Large intestine (tissue), 3 donors: ENCODE results near the gene STAP2. TPM values are rescaled to one million over a fixed set of nuclear protein-coding genes. Genes with fewer than 3 reads are reported as not detected.
"Not testable (repeated sequence)": the region's sequence is repeated elsewhere in the genome, so short reads cannot be mapped to it uniquely, and the experiment has no call there.

Source experiments
- DNase-seq, 2 donors: peaks; one replicate each; pipeline versions ENCODE4 v3.0.0 to v3.0.0-alpha.2; 2013
- H3K27ac ChIP-seq: one replicate; pipeline ENCODE4 v1.5.1; 2013; ENCODE audit warnings: low read length
- H3K27me3 ChIP-seq: 2 replicates; pipeline ENCODE4 v1.6.1; 2013; ENCODE audit warnings: low read length; ENCODE audit not compliant: control insufficient read depth, insufficient read depth
- H3K36me3 ChIP-seq: 2 replicates; pipeline ENCODE4 v1.6.1; 2013; ENCODE audit warnings: low read length; ENCODE audit not compliant: control insufficient read depth, insufficient read depth
- H3K4me1 ChIP-seq: one replicate; pipeline ENCODE4 v1.6.1; 2013; ENCODE audit warnings: low read length; ENCODE audit not compliant: control insufficient read depth, insufficient read depth
- H3K4me3 ChIP-seq: one replicate; pipeline ENCODE4 v1.5.1; 2013; ENCODE audit warnings: low read length
- H3K9me3 ChIP-seq: one replicate; pipeline ENCODE4 v1.6.1; 2013; ENCODE audit warnings: mild to moderate bottlenecking, low read depth, low read length, moderate library complexity; ENCODE audit not compliant: control insufficient read depth
- WGBS: methylation state at CpG from one replicate; pipeline ENCODE4 v1.1.5; 2013; ENCODE audit warnings: low lambda C conversion rate; ENCODE audit not compliant: insufficient coverage; 5-methylcytosine and 5-hydroxymethylcytosine counted together
- polyA plus RNA-seq: library from polyadenylated mRNA; unstranded; fragments of 120-200 nt; gene quantifications from one replicate; pipeline ENCODE4 v1.2.1, GENCODE V29; 2013

STAP2 gene
- polyA plus RNA-seq, 1 donor = 53.6 TPM

DNA sequence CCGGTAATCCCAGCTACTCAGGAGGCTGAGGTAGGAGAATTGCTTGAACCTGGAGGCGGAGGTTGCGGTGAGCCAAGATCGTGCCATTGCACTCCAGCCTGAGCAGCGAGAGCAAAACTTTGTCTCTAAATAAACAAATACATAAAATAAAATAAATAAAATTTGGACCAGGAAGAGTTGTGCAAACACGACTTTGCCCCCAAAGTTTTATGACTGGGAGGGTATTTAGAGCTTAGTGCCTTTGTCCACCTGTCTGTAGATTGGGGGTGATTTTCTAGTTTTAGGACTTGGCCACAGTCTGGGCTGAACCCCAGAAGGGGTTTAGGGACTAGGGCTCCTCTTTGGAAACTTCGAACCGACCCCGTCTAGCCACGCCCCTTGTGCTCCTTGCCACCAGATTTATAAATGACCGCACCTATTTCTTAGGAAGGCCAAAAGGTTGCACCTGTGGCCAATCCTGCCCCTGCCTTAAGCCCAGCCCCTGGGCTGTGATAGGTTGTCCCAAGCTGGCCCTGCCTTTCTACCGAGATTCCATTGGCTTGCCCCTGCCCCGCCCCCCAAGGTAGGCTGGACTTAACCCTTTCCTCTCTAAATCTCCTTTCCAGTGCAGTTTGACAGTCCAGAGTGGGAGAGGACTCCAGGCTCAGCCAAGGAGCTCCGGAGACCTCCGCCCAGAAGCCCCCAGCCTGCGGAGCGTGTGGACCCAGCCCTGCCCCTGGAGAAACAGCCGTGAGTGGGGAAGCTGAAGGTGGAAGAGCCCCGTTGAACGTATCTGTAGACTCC is 54.3 kb downstream of the STAP2 start:
- WGBS = no CpG with 5 or more reads among the region's 20 CpGs
- Histone ChIP-seq H3K27me3 (peaks cover 29% of the 10 kb centered on the region), H3K4me3 (peak overlapping the region; percentile 39), H3K9me3 (no peaks in the 10 kb centered on the region), H3K36me3 (no peaks in the 10 kb centered on the region), H3K27ac (no peak overlapping the region), H3K4me1 (no peaks in the 10 kb centered on the region)
- DNase-seq = peak; percentile 82 to 90

DNA sequence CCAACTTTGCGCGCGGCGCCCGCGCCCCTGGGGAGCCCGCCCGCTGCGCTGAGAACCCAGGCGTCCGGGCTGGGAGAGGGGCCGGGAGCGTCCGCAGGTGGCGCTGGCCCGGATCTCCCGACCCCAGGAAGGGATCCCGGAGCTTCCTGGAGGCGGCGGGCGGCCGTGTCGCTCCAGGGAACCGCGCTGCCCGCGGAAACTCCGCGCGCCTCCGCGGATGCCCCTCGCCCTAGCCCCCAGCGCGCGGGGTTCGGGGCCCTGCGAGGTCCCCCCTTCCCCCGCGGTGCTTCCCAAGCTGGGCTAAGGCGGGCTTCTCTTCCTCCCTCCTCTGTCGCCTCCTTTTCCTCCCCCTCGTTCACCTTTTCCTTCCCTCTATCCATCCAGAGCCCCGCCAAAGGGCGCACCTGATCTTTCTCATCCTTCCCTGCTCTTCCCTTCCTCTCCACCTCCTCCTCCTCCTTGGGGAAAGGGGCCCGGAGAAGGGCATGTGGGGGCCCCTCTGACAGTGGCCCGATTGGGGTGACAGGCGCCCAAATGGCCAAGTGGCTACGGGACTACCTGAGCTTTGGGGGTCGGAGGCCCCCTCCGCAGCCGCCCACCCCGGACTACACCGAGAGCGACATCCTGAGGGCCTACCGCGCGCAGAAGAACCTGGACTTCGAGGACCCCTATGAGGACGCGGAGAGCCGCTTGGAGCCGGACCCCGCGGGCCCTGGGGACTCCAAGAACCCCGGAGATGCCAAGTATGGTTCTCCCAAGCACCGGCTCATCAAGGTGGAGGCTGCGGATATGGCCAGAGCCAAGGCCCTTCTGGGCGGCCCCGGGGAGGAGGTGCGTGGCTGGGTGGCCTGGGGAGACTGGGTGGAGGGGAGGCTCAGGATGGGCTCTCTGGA is 58.9 kb downstream of the STAP2 start:
- no peaks in the 10 kb centered on the region for H3K36me3 ChIP-seq
- H3K27ac ChIP-seq = no peak overlapping the region
- no peak overlapping the region for H3K4me3 ChIP-seq
- WGBS = 0% methylated on average over 3 of the region's 71 CpGs
- no peaks in the 10 kb centered on the region for H3K4me1 ChIP-seq
- no peaks in the 10 kb centered on the region for H3K9me3 ChIP-seq
- DNase-seq = no peak
- peaks cover 52% of the 10 kb centered on the region for H3K27me3 ChIP-seq

DNA sequence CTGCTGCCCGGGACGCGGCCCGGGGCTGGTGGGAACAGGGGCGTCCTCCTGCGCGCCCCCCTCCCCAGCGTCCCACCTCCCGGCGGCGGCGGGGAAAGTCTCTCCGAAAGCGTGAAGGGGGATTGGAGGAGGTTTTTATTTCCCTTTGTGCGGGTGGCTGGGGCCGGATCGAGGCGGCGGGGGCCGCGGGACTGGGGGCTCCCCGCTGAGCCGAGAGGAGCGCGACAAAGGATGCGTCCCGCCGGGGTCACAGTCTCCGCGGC is 59.4 kb downstream of the STAP2 start:
- no CpG with 5 or more reads among the region's 30 CpGs for WGBS
- Histone ChIP-seq H3K27me3 (peaks cover 52% of the 10 kb centered on the region), H3K4me3 (peak overlapping the region; percentile 10)

GRCh38 chr19:4278419-4279266 is 60.0 kb downstream of the STAP2 start, which contains the start of gene SHD:
Gene SHD (plus strand): TSS chr19:4279266. CDS start chr19:4280064, 798 bp downstream.
- H3K4me3 ChIP-seq = peak within 1 kb of the TSS; percentile 10
- DNase-seq = no peak
- peaks cover 52% of the 10 kb centered on the region for H3K27me3 ChIP-seq
- 4% methylated on average over 4 of the region's 44 CpGs for WGBS
- H3K9me3 ChIP-seq = no peaks in the 10 kb centered on the region
- H3K27ac ChIP-seq = no peak within 1 kb of the TSS
- no peaks in the 10 kb centered on the region for H3K36me3 ChIP-seq
- no peaks in the 10 kb centered on the region for H3K4me1 ChIP-seq

More for the DNA sequence above, 59.4 kb downstream of the STAP2 start:
- Histone ChIP-seq H3K36me3 (no peaks in the 10 kb centered on the region), H3K4me1 (no peaks in the 10 kb centered on the region), H3K9me3 (no peaks in the 10 kb centered on the region), H3K27ac (no peak overlapping the region)
- no peak for DNase-seq

GRCh38 chr19:4278010-4278409 is 60.6 kb downstream of the STAP2 start:
- no peak for DNase-seq
- Histone ChIP-seq H3K36me3 (no peaks in the 10 kb centered on the region), H3K9me3 (no peaks in the 10 kb centered on the region), H3K27me3 (peaks cover 51% of the 10 kb centered on the region), H3K4me1 (no peaks in the 10 kb centered on the region), H3K27ac (no peak overlapping the region), H3K4me3 (no peak overlapping the region)
- no CpG with 5 or more reads among the region's 4 CpGs for WGBS

- H3K4me1 ChIP-seq = no peaks in the 10 kb centered on the region
- no peak overlapping the region for H3K27ac ChIP-seq
- no peak for DNase-seq
- no peaks in the 10 kb centered on the region for H3K9me3 ChIP-seq
- H3K36me3 ChIP-seq = no peaks in the 10 kb centered on the region
- H3K27me3 ChIP-seq = peaks cover 47% of the 10 kb centered on the region
- no peak overlapping the region for H3K4me3 ChIP-seq
- no CpG with 5 or more reads among the region's 16 CpGs for WGBS
These were observed 61.4 kb downstream of the STAP2 start for GRCh38 chr19:4277191-4277696.

GRCh38 chr19:4274321-4274686 is 64.3 kb downstream of the STAP2 start:
- H3K4me1 ChIP-seq, H3K36me3 ChIP-seq, DNase-seq, H3K27ac ChIP-seq, H3K4me3 ChIP-seq, H3K9me3 ChIP-seq: not testable (repeated sequence)
- WGBS = no CpG with 5 or more reads among the region's 6 CpGs
- H3K27me3 ChIP-seq = peaks cover 22% of the 10 kb centered on the region

Other genes with a start within 250 kb of the STAP2 start
- gene MAP2K2, start 214.7 kb downstream of the STAP2 start, polyA plus RNA-seq = 188 TPM
- 140 TPM for gene CREB3L3, start 185.2 kb downstream of the STAP2 start, polyA plus RNA-seq
- 27.8 TPM for gene SIRT6, start 156.3 kb downstream of the STAP2 start, polyA plus RNA-seq
- gene ANKRD24, start 156.1 kb downstream of the STAP2 start, polyA plus RNA-seq = 2.8 TPM
- 4.2 TPM for gene EBI3, start 109.3 kb downstream of the STAP2 start, polyA plus RNA-seq
- 20.9 TPM for gene YJU2, start 91.7 kb downstream of the STAP2 start, polyA plus RNA-seq
- gene SHD, start 59.6 kb downstream of the STAP2 start, polyA plus RNA-seq = 4.0 TPM
- gene TMIGD2, start 36.4 kb downstream of the STAP2 start, polyA plus RNA-seq = 3.5 TPM
- gene FSD1, start 34.2 kb downstream of the STAP2 start, polyA plus RNA-seq = 5.1 TPM
- 16.5 TPM for gene MPND, start 4.7 kb upstream of the STAP2 start, polyA plus RNA-seq
- 120 TPM for gene SH3GL1, start 61.7 kb upstream of the STAP2 start, polyA plus RNA-seq
- 12.4 TPM for gene CHAF1A, start 63.8 kb upstream of the STAP2 start, polyA plus RNA-seq
- gene UBXN6, start 119.0 kb upstream of the STAP2 start, polyA plus RNA-seq = 92.8 TPM
- gene HDGFL2, start 133.5 kb upstream of the STAP2 start, polyA plus RNA-seq = 45.6 TPM
- gene PLIN4, start 179.7 kb upstream of the STAP2 start, polyA plus RNA-seq = 1.8 TPM
- gene PLIN5, start 196.4 kb upstream of the STAP2 start, polyA plus RNA-seq = 2.0 TPM
- 2.2 TPM for gene LRG1, start 201.2 kb upstream of the STAP2 start, polyA plus RNA-seq
- 3.3 TPM for gene SEMA6B, start 220.9 kb upstream of the STAP2 start, polyA plus RNA-seq